Medulla oblongata (tissue), 1 donor: Measurements from ENCODE around the gene ARHGAP9.

Experiments used
- DNase-seq: peaks from one replicate; pipeline ENCODE4 v3.0.0-alpha.2; 2015; ENCODE audit errors: extremely low spot score

ARHGAP9 gene

DNA sequence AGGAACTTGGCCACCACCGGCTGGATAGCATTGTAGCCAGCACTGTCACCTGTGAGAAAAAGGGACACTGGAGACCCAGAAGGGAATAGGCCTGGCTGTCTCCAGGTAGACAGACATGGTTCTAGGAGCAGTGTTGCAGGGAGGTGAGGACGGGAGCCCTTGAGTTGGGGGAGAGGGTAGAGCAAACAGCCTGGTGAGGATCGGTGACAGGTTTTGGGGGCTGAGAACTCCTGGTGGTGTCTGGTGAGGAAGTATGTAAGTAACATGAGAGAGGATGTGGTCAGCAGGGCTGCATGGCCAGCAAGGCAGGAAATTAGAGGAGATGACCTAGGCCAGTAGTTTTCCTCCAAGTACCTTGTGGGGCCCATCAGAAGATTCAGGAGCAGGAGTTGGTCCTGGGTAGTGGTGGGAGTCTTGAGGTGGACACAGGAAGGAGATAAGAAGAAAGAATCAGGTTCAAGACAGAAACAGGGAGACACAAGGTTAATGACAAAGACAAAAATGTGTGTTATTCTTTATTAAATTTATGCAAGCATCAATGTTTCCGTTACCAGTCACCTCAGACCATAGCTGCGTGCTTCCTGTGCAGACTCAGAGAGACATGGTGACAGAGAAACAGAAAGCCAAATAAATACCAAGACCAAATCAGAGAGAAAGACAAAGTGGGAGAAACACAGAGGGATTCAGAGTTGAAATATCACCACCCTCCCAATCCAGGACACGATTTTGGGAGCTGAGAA lies at the start of gene ARHGAP9:
ARHGAP9 (minus strand) TSS at position 491 of the 740 bp plus-strand sequence; CDS start at position 31, 460 bp downstream.
- DNase-seq: peak; percentile 32

DNA sequence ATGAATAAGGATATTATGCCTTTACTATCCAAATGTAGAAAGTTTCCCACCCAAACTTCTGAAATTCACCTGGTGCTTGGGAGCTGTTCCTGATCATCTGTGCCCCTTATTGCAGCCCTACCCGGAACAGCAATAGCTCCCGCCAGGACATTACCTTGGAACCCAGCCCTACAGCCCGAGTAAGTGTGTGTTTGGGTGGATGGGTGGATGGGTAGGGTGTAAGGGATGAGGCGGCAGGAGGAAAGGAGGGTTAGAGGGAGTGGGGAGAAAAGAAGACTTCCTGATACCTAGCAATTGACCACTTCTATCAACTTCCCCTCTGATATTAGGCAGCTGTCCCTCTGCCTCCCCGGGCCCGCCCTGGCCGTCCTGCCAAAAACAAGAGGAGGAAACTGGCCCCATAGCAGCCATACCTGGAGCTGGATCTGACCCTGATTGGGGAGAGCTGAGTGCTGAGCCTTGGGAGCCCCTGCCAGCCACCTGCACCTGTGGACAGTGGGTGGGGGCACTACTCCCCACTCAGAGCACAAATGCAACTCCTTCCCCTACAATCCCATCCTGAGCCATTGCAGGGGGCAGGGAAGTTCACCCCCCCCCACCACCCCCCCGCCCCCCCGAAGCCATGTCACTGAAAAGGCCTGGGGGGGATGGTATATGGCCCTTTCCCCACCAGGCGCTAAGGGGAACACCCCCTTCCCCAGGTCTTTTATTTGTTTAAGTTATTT lies 49.3 kb upstream of the ARHGAP9 start:
- DNase-seq: no peak

DNA sequence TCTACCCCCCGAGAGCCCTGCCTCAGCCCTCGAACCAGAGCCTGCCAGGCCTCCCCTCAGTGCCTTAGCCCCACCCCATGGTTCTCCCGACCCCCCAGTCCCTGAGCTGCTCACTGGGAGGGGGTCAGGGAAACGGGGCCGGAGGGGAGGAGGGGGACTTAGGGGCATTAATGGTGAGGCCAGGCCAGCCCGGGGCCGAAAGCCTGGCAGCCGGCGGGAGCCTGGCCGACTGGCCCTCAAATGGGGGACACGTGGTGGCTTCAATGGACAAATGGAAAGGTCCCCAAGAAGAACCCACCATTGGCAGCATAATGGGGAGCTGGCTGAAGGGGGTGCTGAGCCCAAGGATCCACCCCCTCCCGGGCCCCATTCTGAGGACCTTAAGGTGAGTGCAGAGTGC lies 48.5 kb upstream of the ARHGAP9 start:
- no peak for DNase-seq

DNA sequence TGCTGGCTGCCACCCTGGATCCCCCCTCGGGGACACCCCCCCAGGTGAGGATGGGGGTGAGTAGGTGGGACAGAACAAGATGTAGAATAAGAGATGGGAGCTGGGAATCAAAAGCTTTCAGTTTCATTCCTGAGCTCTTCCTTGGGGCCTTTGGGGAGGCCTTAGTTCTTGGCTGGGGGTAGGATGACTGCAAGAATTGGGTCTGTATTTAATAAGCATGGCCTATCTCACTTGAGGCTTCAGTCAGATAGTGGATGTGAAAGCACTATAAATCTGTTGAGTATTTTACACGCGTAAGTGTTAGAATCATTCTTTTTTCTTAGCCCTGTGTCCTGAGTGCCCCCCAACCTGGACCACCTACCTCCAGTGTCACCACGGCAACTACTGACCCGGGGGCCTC lies 47.5 kb upstream of the ARHGAP9 start:
- no peak for DNase-seq

DNA sequence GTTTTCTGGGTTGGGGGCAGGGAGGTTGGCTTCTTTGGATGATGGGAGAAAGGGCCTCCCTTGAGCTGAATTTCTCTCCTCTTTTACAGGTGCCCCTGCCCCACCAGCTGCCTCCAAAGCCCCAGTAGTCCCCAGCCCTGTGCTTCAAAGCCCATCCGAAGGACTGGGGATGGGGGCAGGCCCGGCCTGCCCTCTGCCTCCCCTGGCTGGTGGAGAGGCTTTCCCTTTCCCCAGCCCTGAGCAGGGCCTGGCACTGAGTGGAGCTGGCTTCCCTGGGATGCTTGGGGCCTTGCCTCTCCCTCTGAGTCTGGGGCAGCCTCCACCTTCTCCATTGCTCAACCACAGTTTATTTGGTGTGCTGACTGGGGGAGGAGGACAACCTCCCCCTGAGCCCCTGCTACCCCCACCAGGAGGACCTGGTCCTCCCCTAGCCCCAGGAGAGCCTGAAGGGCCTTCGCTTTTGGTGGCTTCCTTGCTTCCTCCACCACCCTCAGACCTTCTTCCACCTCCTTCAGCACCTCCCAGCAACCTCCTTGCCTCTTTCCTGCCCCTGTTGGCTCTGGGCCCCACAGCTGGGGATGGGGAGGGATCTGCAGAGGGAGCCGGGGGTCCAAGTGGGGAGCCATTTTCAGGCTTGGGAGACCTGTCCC lies 46.9 kb upstream of the ARHGAP9 start:
- DNase-seq: no peak

DNA sequence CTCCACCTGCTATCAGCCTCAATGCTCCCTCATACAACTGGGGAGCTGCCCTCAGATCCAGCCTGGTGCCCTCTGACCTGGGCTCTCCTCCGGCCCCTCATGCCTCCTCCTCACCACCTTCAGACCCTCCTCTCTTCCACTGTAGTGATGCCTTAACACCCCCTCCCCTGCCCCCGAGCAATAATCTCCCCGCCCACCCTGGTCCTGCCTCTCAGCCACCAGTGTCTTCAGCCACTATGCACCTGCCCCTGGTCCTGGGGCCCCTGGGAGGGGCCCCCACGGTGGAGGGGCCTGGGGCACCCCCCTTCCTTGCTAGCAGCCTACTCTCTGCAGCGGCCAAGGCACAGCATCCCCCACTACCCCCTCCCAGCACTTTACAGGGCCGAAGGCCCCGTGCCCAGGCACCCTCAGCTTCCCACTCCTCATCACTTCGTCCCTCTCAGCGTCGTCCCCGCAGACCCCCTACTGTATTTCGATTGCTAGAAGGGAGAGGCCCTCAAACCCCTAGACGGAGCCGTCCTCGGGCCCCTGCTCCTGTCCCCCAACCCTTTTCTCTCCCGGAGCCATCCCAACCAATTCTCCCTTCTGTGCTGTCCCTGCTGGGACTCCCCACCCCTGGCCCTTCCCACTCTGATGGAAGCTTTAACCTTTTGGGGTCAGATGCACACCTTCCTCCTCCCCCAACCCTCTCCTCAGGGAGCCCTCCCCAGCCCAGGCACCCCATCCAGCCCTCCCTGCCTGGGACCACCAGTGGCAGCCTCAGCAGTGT lies 46.1 kb upstream of the ARHGAP9 start:
- no peak for DNase-seq

DNA sequence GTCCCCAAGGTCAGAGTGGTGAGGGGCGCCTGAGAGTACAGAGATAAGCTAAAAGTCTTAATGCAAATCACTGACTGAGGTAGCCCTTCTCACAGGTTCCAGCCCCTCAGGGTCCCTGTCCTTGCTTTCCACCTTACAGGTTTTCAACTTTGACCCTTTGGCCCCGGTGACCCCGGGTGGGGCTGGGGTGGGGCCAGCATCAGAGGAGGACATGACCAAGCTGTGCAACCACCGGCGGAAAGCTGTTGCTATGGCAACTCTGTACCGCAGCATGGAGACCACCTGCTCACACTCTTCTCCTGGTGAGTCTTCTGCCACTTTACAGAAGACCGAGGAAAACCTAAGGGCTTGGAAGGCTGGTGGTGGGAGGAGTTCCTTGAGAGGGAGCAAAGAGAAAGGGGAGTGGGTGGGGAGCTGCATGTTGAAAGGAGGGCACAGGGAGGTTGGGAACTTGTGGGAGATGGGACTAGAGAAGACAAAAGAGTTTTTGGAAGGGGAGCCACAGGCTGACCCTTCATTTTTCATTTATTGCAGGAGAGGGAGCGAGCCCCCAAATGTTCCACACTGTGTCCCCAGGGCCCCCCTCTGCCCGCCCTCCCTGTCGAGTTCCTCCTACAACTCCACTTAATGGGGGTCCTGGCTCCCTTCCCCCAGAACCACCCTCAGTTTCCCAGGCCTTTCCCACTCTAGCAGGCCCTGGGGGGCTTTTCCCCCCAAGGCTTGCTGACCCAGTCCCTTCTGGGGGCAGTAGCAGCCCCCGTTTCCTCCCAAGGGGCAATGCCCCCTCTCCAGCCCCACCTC lies 45.3 kb upstream of the ARHGAP9 start:
- no peak for DNase-seq

DNA sequence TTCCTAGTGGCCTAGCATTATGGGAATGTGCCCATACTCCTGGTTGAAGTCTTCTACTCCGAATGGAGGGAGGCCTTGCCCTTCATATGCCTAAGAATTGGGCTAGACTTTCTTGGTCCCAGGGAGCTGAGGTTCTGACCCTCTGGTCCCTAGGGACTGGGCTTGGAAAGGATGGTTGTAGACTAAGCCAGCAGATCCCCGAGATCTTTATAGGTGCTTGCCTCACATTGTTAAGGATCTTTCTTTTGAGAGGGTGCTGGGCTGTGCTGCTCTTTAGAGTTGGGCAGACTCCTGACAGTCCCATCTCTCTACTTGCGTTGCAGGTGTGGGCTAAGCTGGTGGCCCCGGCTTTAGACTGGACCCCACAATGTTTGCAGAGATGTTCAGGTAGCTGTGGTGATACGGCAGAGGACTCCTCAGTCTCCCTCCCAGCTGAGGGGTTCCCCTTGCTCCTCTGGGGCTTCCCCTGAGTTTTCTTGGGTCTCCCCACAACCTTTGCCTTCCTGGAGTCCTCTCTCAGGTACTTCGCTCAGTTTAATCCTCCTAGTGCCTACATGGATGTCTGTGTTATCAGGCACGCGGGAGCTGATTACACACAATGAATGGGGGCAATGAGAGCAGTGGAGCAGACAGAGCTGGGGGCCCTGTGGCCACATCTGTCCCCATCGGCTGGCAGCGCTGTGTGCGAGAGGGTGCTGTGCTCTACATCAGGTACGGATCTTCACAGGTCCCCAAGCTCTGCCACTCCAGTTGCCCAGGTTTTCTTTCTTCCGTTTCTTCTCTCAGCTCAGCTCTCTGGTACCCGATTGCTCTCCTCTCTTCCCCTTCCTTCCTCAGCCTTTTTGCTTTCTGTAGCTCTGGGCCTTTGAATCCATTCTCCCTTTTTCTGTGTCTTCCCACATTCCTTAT lies 44.3 kb upstream of the ARHGAP9 start:
- DNase-seq: no peak

DNA sequence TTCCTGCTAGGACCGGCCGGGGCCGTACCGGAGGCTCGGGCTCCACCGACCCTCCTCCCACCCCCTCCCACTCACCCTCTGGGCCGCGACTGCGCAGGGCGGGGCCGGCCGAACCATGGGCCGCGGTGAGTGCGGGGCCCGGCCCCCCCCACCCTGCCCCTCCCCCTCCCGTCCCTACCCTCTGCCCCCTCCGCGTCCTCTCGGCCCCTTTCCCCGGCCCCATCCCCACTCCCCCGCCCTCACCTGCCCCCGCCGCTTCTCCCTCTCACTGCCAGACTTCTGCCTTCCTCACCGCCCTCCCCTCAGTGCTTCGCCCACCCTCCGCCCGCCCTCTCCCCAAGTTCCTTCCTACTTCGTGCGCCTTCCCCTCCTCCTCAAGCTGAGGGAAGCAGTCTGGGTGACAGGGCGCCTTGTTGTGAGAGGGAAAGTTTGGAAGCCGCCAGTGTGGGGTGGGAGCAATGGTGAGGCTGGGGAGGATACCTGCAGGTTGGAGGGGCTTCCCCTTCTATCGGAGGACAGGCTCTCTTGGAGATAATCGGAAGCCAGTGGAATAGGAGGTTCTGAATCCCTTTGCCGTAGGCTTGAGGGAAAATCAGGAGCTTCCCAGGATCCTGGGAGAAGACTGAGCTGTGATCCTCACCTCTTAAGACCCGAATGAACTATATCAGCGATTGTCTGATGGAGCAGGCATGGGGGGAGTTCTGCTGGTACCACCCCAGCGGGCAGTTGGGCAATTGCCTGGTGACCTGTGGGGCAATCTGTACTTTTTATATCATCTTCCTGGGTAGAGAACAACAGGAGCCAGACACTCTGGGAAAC lies 43.4 kb upstream of the ARHGAP9 start:
- peak; percentile 77 for DNase-seq

DNA sequence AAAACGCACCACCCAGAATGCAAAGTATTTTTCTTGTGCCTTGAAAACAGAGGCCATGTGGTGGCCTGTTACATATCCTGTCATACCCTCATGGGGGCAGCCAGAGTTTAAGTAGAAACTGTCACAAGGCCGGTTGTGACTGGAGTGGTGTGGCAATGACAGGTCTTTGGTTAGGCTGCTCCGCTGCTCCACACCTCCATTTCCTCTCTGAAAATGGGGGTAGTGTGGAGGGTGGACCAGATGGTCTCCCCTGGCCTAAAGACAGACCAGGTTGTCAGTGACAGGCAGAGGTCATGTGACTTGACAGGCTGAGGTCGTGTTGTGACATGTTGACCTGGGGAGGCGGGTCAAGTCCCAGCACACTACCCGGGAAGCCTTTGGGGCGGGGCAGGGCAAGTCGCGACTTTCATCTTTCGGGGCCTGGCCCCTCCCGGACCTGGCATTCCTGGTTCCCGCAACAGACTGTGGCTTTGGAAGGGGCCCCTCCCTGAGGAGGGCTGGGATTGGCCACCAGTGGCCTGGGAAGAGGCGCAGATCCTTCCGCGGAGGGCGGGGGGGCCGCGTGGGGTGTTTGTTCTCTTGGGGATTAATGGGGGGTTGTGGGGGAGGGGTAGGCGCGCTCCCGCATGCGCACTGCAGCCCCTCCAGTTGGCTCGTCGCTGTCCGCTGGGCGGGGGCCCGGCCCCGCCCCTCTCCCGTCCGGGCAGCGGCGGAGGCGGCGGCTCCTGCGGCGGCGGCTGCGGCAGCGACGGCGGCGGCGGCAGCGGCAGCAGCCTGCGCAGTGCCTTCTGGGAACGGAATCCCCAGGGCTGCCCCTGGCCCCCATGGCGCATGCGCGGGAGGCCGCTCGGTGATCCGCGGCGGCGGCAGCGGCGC lies 42.6 kb upstream of the ARHGAP9 start, which contains the start of gene MBD6:
MBD6 (plus strand) TSS at position 814 of the 876 bp plus-strand sequence. CDS start 1,480 bp downstream, outside the sequence.
- DNase-seq: peak; percentile 88

DNA sequence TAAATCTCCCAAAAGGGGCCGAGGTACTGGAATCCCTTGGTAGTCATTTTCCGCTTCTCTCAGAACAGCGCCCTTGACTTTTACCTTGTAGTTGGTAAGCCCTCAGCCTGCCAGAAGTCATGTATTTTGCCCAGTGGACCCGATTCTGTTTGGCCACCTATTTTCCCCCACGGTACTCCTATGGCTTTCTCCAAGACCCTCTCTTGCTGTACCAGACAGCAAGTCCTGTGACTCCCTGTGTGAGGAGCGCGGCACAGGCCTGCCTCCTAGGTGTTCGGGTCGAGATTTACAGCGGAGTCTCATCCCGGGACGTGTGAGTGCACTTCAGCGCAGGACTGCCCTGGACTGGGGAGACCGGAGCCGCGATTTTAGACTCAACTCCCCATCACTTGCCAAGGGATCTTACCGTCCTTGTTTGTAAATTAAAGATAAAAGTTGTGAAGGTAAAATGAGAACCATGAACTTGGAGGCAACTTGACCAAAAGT lies 41.9 kb upstream of the ARHGAP9 start:
- DNase-seq: peak; percentile 61

DNA sequence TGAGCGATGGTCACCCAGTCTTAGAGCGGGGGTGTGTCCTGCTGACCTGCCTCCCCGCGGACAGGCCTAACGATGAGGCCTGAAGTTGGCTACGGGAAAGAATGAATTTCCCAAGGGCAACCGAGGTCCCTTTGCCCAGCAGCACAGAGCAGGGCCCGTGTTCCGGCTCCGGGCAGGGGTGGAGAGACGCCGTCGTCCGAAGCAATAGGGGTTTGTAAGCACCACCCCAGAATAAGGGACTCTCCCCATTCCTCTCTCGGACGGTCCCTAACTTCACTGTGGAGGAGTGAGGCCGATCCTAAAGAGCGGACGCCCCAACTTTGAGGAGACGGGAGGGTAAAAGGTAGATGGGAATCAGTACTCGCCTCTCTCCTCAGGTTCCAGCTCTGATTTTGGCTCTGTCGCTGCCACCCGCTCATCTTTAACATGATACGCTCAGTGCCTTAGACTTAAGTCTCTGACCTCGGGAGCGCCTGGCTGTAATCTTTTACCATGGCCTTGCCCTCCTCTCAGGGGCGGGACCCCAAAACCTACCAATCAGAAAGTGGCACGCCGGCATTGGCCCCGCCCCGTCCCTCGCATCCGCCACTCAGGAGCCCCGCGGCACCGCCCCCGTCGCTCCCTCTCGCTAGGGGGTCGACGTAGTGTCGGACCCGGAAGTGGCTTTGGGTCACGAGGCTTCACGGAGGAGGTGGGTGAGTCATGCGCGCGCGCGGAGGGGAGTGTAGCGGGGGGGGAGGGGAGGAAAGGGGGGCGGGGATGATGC lies 40.6 kb upstream of the ARHGAP9 start, which contains the start of gene DDIT3:
DDIT3 (minus strand) TSS at position 462 of the 766 bp plus-strand sequence. CDS start 3,108 bp downstream, outside the sequence.
- peak; percentile 99 for DNase-seq

DNA sequence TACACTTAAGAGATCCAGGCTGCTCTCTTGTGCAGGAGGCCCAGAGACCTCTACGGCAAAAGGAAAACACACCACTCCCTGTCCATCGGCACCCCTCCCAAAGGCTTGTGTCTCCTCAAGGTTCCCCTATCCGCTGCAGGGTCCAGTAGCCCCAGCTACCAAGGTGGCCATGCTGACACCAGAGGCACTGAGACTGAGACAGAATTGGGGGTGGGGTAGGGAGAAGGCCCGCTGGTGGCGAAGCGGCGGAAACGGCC lies 40.1 kb upstream of the ARHGAP9 start:
- no peak for DNase-seq

DNA sequence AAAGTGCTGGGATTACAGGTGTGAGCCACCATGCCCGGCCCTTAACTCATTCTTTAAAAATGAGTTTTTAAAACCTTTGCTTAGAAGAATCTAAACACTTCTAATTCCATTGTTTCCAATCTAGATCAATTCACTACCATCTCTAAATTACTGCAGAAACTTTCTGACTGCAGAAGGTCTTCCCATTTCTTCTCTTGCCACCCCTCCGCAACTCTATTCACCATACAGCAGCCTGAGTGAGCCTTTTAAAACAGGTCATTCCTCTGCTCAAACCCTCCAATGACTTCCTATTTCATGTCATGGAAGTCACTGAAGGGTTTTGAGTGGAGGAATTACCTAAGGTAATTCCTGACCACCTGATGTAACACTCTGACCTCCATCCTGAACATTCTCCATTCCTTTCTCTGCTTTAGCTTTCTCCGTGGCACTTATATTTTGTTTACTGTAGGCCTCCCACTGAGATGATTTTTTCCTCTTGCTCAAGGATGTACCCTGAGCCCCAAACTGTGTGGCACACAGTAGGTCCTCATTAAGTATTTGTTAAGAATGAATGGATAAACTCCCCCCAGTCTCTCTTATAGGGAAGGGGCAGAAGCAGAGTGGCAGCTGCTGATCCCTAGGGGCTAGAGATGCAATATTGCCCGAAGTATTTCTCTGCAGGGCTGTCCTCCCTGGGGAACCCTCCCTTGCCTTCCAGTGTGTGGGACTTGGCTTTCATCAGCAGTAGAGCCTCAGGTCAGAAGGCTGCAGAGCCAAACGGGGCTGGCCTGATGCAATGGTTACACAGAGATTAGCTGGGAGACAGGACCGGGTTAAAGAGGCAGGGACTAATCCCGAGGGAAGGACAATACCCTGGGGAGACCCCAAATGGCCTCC lies 39.5 kb upstream of the ARHGAP9 start:
- DNase-seq: no peak

DNA sequence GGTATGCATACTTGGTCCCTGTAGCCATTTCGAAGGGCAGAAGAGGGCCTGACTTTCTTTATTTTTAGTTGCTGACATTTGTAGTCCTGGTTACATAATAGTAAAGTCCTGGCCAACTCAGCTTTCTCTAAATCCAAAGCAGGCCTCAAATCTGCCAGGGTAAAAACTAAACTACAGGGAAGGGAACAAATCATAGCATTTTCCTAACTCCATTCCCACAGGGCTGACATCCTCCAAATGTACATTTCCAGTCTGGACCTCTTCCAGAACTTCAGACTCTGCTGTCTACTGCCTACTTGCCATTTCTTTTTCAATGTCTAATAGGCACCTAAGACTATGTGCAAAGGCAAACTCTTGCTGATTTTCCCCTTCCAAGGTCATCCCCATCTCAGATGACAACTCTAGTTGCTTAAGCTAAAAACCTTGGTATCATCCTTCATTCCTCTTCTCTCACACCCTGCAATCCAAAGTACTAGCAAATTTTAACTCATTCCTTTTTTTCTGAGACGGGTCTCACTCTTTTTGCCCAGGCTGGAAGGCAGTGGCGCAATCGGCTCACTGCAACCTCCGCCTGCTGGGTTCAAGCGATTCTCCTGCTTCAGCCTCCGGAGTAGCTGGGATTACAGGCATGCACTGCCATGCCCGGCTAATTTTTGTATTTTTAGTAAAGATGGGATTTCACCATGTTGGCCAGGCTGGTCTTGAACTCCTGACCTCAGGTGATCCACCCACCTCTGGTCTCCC lies 38.7 kb upstream of the ARHGAP9 start:
- peak; percentile 23 for DNase-seq
